Mammary epithelial cell (primary cell): ENCODE data around the gene ATP10A.

Experiments
- CTCF ChIP-seq, 2 donors: IDR thresholded peaks in 1 of 2; conservative IDR thresholded peaks in 1 of 2; 2 replicates each; pipeline ENCODE4 v1.5.1; 2011 to 2012; ENCODE audit warnings: inconsistent platforms in 2 of 2, low read length in 2 of 2, mild to moderate bottlenecking in 2 of 2, control low read depth in 1 of 2, low read depth in 1 of 2; ENCODE audit not compliant: insufficient read depth in 1 of 2; ENCODE audit errors: extremely low read depth in 1 of 2
- EZH2 ChIP-seq: IDR thresholded peaks from 2 replicates; pipeline ENCODE4 v1.6.1; 2012; ENCODE audit warnings: low read length, inconsistent platforms, borderline replicate concordance

- TF ChIP-seq CTCF (conservative IDR thresholded peaks at IDR 0.05 in 1 of 2, IDR thresholded peaks at IDR 0.05 in 1 of 2; ENCODE audit: extremely low read depth in 1 of 2, insufficient read depth in 1 of 2, low read depth in 1 of 2, low read length in 2 of 2) (no peak), EZH2 (no peak)
Measured at GRCh38 chr15:25799906-25800700, 63.0 kb downstream of the ATP10A start.
